NCI-H82 treated with DMSO at 0.1 percent for 48 hours (cell line): ENCODE data around the gene MAPK10.
"Not testable (repeated sequence)": the region's sequence is repeated elsewhere in the genome, so short reads cannot be mapped to it uniquely, and the experiment has no call there.

ENCODE experiments used
- DNase-seq: peaks from one replicate; lab custom pipeline; 2025; ENCODE audit not compliant: unreplicated experiment; lab: John Stamatoyannopoulos, UW

MAPK10 gene

DNA sequence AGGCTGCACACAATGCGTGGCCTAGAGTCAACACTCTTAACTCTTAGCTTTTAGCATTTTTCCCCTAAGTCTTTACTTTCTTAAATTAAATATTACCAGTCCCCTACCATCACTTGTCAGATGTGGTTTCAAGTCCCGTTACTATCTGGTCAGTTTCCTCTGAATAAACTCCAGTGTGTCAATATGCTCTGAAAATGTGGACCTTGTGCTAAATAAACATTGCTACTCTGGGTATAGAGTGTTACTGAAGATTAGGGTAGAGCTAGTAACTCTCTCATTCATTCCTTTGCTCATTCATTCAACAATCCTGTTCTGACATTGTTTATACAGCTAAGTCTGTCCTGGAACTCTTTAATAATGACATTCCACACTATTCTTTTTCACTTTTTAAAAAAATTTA lies 251.0 kb downstream of the MAPK10 start:
- no peak for DNase-seq

- DNase-seq, result no peak
These were observed 251.7 kb downstream of the MAPK10 start for GRCh38 chr4:86108137-86108536.

DNA sequence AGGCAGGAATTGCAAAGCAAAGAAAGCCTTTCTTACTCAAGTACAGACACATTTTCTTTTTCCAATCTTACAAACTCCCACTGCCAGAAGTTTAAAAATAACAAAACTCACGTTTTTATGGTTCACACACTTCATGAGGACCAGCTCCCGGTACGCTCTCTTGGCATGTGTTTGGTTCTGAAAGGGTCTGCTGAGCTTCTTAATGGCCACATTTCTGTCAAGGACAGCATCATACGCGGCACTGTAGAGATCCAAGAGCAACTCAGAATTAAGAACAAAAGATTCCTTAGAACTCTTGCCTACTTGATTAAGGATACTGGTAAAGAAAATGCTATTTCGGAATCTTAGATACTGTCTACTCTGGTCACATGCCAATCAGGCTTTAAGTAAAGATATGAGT lies 252.7 kb downstream of the MAPK10 start:
- no peak for DNase-seq

DNA sequence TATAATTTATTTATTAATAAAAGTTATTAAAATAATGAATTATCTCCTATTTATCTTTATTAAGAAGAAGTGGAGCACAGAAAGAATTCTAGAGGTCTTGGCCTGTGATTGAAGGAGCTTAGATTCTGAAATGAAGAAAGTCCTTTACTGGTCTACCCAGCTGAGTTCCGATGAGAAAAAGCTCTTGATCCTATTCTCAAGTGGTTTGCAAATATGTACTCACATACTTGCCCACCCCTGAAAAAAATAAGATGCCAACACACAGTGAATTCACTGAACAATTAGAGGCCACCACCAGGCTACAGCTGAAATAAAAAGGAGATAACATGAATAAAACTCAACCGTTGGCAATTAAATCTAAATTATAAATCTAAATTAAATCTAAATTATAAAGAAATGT lies 253.4 kb downstream of the MAPK10 start:
- DNase-seq, result no peak

DNA sequence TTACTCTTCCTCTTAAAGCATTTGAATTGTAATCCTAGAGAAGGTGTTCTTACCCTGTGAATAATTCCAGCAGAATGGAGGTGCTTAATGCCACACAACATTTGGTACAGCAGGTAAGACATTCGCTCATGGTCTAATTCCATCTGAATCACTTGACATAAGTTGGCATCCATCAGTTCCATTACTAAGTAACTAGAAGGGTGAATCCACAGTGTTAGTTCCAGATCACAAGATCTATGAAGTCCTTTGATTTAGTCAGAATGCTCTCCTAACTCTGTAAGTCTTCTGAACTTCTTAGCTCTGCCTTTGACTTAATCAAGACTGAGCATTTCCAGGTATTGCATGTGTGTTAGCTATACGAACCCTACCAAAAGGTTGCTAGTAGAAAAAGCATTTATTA lies 258.0 kb downstream of the MAPK10 start:
- DNase-seq, result no peak

DNA sequence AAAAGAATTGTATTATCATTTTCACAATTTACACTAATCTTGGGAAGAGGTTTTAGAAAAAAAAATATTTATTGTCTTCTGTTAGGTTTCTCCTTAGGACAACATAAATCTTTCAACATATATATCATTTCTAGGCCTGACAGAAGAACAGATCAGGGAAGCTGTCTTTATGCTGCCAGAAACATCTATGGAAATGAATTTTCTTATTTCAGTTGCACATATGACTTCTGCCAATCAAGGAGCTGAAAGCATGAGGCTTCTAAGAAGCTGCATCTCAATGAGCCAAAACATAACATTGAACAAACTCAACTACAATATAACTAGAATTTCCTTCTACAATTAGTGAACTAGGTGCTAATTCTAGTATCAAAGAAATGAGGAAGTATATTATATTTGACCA lies 258.4 kb downstream of the MAPK10 start:
- DNase-seq, result no peak

DNA sequence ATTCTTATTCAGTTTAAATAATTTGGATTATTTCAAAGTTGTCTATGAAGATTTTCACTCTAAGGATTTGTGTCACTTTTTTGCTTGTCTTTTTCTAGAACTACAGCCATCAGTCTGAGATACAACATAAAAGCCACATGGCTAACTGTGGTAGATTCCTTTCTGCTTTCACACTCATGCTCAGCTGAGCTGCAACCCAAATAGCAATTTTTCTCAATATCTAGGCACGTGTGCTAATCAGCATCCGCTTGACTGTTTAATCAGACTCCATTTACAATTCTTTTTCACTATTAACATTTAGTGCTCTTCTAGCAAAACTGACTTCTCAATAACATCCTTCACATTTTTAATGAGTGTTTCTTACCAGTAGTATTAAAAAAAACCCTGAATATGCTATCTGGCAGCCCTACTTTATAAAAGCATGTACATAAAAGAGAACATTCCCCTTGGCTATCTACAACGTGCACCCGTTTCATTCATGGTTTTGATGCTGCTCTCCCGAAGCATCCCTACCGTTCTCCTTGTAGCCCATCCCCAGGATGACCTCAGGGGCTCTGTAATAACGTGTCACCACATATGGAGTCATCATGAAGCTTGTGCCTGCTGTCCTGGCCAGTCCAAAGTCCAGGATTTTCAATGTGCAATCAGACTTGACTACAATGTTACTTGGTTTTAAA lies 259.2 kb downstream of the MAPK10 start:
- DNase-seq, result no peak

GRCh38 chr4:86099348-86099747 lies 260.5 kb downstream of the MAPK10 start:
- DNase-seq, result no peak

GRCh38 chr4:86098691-86099090 lies 261.2 kb downstream of the MAPK10 start:
- no peak for DNase-seq

DNA sequence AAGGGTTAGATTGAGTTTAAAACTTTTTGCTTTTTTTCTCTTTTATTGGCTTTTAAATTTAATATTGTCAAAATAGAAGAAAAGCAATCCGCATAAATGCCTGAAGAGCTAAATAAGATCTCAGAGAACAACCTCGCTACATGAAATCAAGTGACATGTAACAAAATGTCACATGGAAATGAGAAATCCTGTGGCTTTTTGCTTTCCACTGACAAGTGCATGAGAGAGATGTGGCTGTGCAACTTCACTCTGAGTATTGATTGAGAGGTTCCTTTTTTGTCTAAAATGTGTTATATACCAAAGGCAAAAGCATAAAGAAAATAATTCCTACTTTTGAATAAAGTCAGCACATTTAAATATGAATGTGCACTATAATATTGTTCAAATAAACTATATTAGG lies 263.5 kb downstream of the MAPK10 start:
- no peak for DNase-seq

GRCh38 chr4:86092684-86093083 lies 267.2 kb downstream of the MAPK10 start:
- DNase-seq, result no peak

GRCh38 chr4:86091201-86091600 lies 268.7 kb downstream of the MAPK10 start:
- DNase-seq, result no peak

- no peak for DNase-seq
These were observed 270.0 kb downstream of the MAPK10 start for GRCh38 chr4:86089781-86090323.

GRCh38 chr4:86089053-86089452 lies 270.8 kb downstream of the MAPK10 start:
- no peak for DNase-seq

GRCh38 chr4:86075796-86076195 lies 284.1 kb downstream of the MAPK10 start:
- DNase-seq, result not testable (repeated sequence)

GRCh38 chr4:86060341-86060740 lies 299.5 kb downstream of the MAPK10 start:
- no peak for DNase-seq

DNA sequence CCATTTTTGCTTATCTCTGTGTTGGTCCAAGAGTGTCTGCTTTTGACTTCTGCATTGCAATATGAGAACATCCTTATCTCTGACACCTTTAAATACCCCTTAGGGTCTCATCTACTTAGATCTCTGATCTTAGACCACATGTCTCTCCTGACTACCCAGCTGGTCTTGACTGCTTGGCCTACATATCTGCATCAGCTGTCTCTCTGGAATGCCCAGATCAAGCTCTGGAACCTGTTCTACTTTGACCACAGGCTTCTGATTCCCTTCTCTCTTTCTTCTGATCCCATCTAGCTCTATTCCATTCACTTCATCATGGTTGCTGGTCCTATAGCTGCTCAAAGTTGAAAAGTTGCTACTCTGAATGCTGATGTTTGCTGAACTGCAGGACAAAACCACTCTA lies 301.2 kb downstream of the MAPK10 start:
- DNase-seq, result no peak

- DNase-seq, result no peak
These were observed 304.0 kb downstream of the MAPK10 start for GRCh38 chr4:86055898-86056297.

DNA sequence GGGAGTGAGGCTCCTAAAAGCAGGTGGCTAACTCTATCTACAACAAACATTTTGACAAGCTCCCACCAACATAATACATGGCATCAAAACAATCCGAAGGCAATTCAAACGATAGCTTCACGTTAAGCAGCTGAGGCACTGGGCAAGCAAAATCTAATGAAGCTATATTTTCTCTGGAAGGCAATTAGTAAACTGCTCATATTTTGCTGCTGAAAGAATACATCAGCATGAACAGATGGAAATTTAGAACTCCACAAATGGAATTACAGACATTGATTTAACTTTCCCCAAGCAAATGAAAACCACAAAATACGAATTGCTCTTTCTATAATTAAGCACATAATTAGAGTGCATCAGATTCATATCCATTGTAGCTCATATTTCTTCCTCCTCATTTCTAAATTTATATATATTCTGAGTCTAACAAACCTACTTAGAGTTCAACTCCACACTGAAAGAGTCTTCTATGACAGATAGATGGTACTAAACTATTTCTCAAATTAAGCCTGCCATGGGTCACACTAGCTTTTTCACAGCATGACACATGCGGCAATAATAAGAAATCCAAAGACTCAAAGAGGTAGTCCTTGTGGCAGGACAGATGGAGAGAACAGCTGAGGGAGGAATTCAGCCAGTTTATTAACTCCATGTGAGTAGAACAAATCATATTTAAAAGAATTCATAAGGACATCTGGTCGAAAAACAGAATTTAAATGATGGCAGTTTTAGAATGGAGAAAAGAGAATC lies 305.4 kb downstream of the MAPK10 start:
- no peak for DNase-seq

GRCh38 chr4:86050496-86050895 lies 309.4 kb downstream of the MAPK10 start:
- no peak for DNase-seq

- DNase-seq, result no peak
These were observed 311.4 kb downstream of the MAPK10 start for GRCh38 chr4:86048426-86048825.

DNA sequence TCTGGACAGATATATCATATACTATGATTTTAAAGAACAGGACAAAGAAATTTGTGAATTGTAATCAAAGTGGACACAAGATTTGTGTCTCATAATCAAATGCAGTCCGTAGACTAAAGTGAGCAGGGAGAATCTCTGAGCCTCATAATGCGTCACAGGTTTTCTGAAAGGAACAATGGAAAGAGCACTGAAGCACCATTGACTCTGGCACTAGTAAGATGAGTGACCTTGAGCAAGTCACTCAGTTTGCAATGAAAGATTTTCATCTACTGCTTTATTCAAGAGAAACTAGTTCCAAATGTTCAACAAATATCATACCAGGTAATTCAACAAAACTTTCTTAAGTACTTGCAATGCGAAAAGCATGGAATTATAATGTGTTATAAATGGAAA lies 315.3 kb downstream of the MAPK10 start:
- DNase-seq, result no peak
